Endothelial cell of umbilical vein (primary cell): ENCODE results near the gene NHSL2. TPM values are rescaled to one million over a fixed set of nuclear protein-coding genes. Genes with fewer than 3 reads are reported as not detected.

Experiments
- BruUV-seq: library from RNA; stranded (reverse); fragments of 400-500 nt; replicated peaks from 2 replicates; lab custom pipeline; 2021; lab: Mats Ljungman, UMichigan
- CTCF ChIA-PET: fragments of 300-600, 350-600 bp; sonication (Branson Sonifier 250); formaldehyde crosslinking; loops from one replicate; lab custom pipeline; 2021; ENCODE audit warnings: antibody characterized with exemption, inconsistent platforms; lab: Charles Lee
- POLR2A ChIA-PET: fragments of 300-600, 350-600 bp; sonication (Branson Sonifier 250); formaldehyde crosslinking; loops from one replicate; lab custom pipeline; 2021; ENCODE audit warnings: antibody characterized with exemption, inconsistent platforms; lab: Charles Lee
- DNase-seq: peaks from one replicate; pipeline ENCODE4 v3.0.0-alpha.2; 2011; ENCODE audit warnings: low read depth, low spot score
- FAIRE-seq: peaks from 2 replicates; lab custom pipeline; 2011; peaks lifted over from hg19 to GRCh38; lab: Jason Lieb, UNC
- H2AFZ ChIP-seq: 2 replicates; pipeline ENCODE4 v1.6.0; 2012; ENCODE audit warnings: low read depth, low read length, control low read depth, inconsistent platforms
- H3K27ac ChIP-seq: 2 replicates; pipeline ENCODE4 v1.5.1; 2011; ENCODE audit warnings: low read depth, mild to moderate bottlenecking, control low read depth, low read length, moderate library complexity; ENCODE audit not compliant: insufficient read depth
- H3K27me3 ChIP-seq, 2 experiments: 2 replicates each; pipeline versions ENCODE4 v1.6.0 to v1.6.1; 2011; ENCODE audit warnings: low read length in 2 of 2, mixed read lengths in 1 of 2; ENCODE audit not compliant: control insufficient read depth in 2 of 2, insufficient read depth in 2 of 2
- H3K36me3 ChIP-seq, 2 experiments: 2 replicates in 1 of 2; 3 replicates in 1 of 2; pipeline ENCODE4 v1.5.1; 2011; ENCODE audit warnings: low read length in 2 of 2, mild to moderate bottlenecking in 1 of 2, moderate library complexity in 1 of 2; ENCODE audit not compliant: control insufficient read depth in 2 of 2, insufficient read depth in 2 of 2; ENCODE audit errors: extremely low read depth in 1 of 2
- H3K4me1 ChIP-seq: 3 replicates; pipeline ENCODE4 v1.5.1; 2011; ENCODE audit warnings: mild to moderate bottlenecking, low read length; ENCODE audit not compliant: control insufficient read depth, insufficient read depth; ENCODE audit errors: extremely low read depth
- H3K4me2 ChIP-seq: 2 replicates; pipeline ENCODE4 v1.6.1; 2011; ENCODE audit warnings: low read length, control low read depth, mixed read lengths; ENCODE audit not compliant: insufficient read depth
- H3K4me3 ChIP-seq, 3 experiments: fragments of 200-600 bp in 1 of 3; sonication (generic), shearing (Covaris generic) in 1 of 3; replicated peaks in 1 of 3; 2 replicates each; pipeline ENCODE4 v1.5.1; 2011 to 2016; ENCODE audit warnings: control low read depth in 3 of 3, low read length in 3 of 3, mild to moderate bottlenecking in 2 of 3, inconsistent platforms in 1 of 3, low read depth in 1 of 3, moderate library complexity in 1 of 3; ENCODE audit not compliant: insufficient read depth in 1 of 3
- H3K79me2 ChIP-seq: 2 replicates; pipeline ENCODE4 v1.6.0; 2012; ENCODE audit warnings: low read length, inconsistent platforms; ENCODE audit not compliant: control insufficient read depth, insufficient read depth
- H3K9ac ChIP-seq: replicated peaks from 2 replicates; pipeline ENCODE3; 2011; ENCODE audit warnings: low read length, control low read depth; ENCODE audit not compliant: insufficient read depth; ENCODE audit errors: extremely low read depth
- H3K9me1 ChIP-seq: replicated peaks from 3 replicates; pipeline ENCODE4 v1.6.0; 2011; ENCODE audit warnings: mild to moderate bottlenecking, low read length; ENCODE audit not compliant: control insufficient read depth, insufficient read depth; ENCODE audit errors: extremely low read depth
- H3K9me3 ChIP-seq: replicated peaks from 2 replicates; pipeline ENCODE4 v1.5.1; 2012; ENCODE audit warnings: low read length, inconsistent platforms; ENCODE audit not compliant: control insufficient read depth, insufficient read depth
- H4K20me1 ChIP-seq: replicated peaks from 2 replicates; pipeline ENCODE3; 2011; ENCODE audit warnings: mild to moderate bottlenecking, low read length; ENCODE audit not compliant: control insufficient read depth, insufficient read depth; ENCODE audit errors: extremely low read depth
- EZH2 ChIP-seq: IDR thresholded peaks from 2 replicates; pipeline ENCODE4 v1.6.1; 2012; ENCODE audit warnings: borderline replicate concordance, low read depth, mild to moderate bottlenecking, moderate library complexity, low read length, inconsistent platforms; ENCODE audit not compliant: severe bottlenecking
- FOS ChIP-seq: IDR thresholded peaks from 2 replicates; pipeline ENCODE4 v1.6.1; 2011; ENCODE audit warnings: mild to moderate bottlenecking, low read length, moderate library complexity, borderline replicate concordance; ENCODE audit not compliant: insufficient read depth
- GATA2 ChIP-seq: IDR thresholded peaks from 2 replicates; pipeline ENCODE4 v1.7.0; 2011; ENCODE audit warnings: low read depth, mild to moderate bottlenecking, moderate library complexity, mixed read lengths, low read length; ENCODE audit not compliant: insufficient read length, insufficient read depth
- JUN ChIP-seq: IDR thresholded peaks from 2 replicates; pipeline ENCODE4 v1.6.1; 2011; ENCODE audit warnings: borderline replicate concordance, low read depth; ENCODE audit not compliant: insufficient read length, insufficient read depth
- MYC ChIP-seq: IDR thresholded peaks from one replicate; pipeline ENCODE4 v1.6.1; 2011; ENCODE audit warnings: mild to moderate bottlenecking, low read depth, low read length
- POLR2A ChIP-seq: IDR thresholded peaks from 2 replicates; pipeline ENCODE4 v1.6.1; 2012; ENCODE audit warnings: low read depth, mild to moderate bottlenecking, control low read depth, low read length
- POLR2AphosphoS5 ChIP-seq: IDR thresholded peaks from 2 replicates; pipeline ENCODE4 v1.6.1; 2012; ENCODE audit warnings: low read depth, mild to moderate bottlenecking, control low read depth, low read length, moderate library complexity; ENCODE audit not compliant: insufficient read depth
- dilution Hi-C: fragments of 300-500 bp; cut with MboI; formaldehyde crosslinking; loops from one replicate; pipeline ENCODE4 v1.15.0; 2019; ENCODE audit warnings: low sequenced_read_pairs; ENCODE audit not compliant: extremely low pct_ligation_motif_present
- intact Hi-C: fragments of 100-400 bp; cut with micrococcal nuclease; formaldehyde crosslinking; loops from one replicate; pipeline ENCODE4 v1.10.0; 2022
- polyA plus RNA-seq, 4 experiments: library from polyadenylated mRNA; depleted of rRNA in 3 of 4; stranded (reverse) in 3 of 4; unstranded in 1 of 4; fragments of >200 nt; gene quantifications; 2 replicates each; pipeline versions ENCODE4 v1.2.1 to v1.2.3, GENCODE V29; 2011 to 2012; ENCODE audit warnings: missing spikeins in 1 of 4
- total RNA-seq: library from RNA; stranded (reverse); gene quantifications from 2 replicates; pipeline ENCODE4 v1.2.3, GENCODE V29; 2021
- TF ChIP-seq, protein P1 (sequence below), 2 donors: IDR thresholded peaks; 1 replicate in 1 of 2; 2 replicates in 1 of 2; pipeline ENCODE4 v1.5.1; 2011; ENCODE audit warnings: low read length in 2 of 2, mild to moderate bottlenecking in 2 of 2, moderate library complexity in 2 of 2, control low read depth in 1 of 2, inconsistent platforms in 1 of 2, low read depth in 1 of 2; ENCODE audit not compliant: insufficient read depth in 1 of 2; ENCODE audit errors: extremely low read depth in 1 of 2
- TF ChIP-seq, protein P2 (sequence below): IDR thresholded peaks from 2 replicates; pipeline ENCODE4 v1.6.1; 2011; ENCODE audit not compliant: insufficient read depth, insufficient read length

Gene NHSL2
- total and polyA plus RNA-seq, 2 donors (not counting 3 experiments of a cell fraction or from before 2014, with no cell fraction given), result 23.5 to 49.9 TPM

DNA sequence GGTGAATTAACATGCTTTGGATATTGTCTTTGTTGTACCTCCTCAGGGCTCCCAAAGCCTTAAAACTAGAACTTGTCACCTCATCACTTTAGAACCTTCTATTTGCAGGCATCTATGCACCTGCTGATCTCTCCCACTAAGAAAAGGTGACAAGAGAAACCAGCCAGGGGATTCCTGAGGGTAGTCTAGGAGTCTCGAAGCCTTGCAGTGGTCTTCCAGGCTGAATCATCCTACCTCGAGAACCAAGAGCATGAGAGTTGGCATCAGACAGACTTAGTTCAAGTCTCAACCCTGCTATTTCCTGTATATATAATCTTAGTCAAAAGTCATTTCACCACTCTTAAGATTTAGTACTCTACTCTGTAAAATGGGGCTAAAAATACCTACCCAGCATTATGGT lies 191.5 kb downstream of the NHSL2 start:
- DNase-seq (no peak), FAIRE-seq (no peak)
- no peaks in the 10 kb centered on the region for H3K27me3 ChIP-seq
- intact Hi-C loops (no loop called here), dilution Hi-C loops (no loop called here)
- peaks cover 5% of the 10 kb centered on the region for H3K4me1 ChIP-seq
- H3K9me1 ChIP-seq, result no peaks in the 10 kb centered on the region
- ChIA-PET POLR2A (no interaction called here), CTCF (interaction anchor here (1.2 kb wide), 1 partner anchor 80 kb away, joined by 6 read pairs; no protein-coding TSS in a partner anchor)
- H3K9ac ChIP-seq, result no peak overlapping the region
- H3K4me2 ChIP-seq, result no peak overlapping the region
- no peak overlapping the region for H3K4me3 ChIP-seq
- BruUV-seq, result no TSS peak
- H3K79me2 ChIP-seq, result peaks cover 25% of the 10 kb centered on the region
- H3K36me3 ChIP-seq, result no peaks in the 10 kb centered on the region
- TF ChIP-seq GATA2, result no peak
- TF ChIP-seq JUN, result no peak
- TF ChIP-seq POLR2AphosphoS5, result no peak
- TF ChIP-seq, protein P1, sequence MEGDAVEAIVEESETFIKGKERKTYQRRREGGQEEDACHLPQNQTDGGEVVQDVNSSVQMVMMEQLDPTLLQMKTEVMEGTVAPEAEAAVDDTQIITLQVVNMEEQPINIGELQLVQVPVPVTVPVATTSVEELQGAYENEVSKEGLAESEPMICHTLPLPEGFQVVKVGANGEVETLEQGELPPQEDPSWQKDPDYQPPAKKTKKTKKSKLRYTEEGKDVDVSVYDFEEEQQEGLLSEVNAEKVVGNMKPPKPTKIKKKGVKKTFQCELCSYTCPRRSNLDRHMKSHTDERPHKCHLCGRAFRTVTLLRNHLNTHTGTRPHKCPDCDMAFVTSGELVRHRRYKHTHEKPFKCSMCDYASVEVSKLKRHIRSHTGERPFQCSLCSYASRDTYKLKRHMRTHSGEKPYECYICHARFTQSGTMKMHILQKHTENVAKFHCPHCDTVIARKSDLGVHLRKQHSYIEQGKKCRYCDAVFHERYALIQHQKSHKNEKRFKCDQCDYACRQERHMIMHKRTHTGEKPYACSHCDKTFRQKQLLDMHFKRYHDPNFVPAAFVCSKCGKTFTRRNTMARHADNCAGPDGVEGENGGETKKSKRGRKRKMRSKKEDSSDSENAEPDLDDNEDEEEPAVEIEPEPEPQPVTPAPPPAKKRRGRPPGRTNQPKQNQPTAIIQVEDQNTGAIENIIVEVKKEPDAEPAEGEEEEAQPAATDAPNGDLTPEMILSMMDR (IDR thresholded peaks at IDR 0.05; ENCODE audit: extremely low read depth in 1 of 2, insufficient read depth in 1 of 2, low read depth in 1 of 2, low read length in 2 of 2), result no peak
- no peak for TF ChIP-seq POLR2A
- TF ChIP-seq FOS, result no peak
- TF ChIP-seq MYC, result no peak
- TF ChIP-seq, protein P2, sequence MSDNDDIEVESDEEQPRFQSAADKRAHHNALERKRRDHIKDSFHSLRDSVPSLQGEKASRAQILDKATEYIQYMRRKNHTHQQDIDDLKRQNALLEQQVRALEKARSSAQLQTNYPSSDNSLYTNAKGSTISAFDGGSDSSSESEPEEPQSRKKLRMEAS, result no peak
- no peak for TF ChIP-seq EZH2
- no peaks in the 10 kb centered on the region for H3K9me3 ChIP-seq
- no peak overlapping the region for H2AFZ ChIP-seq
- H3K27ac ChIP-seq, result no peak overlapping the region
- no peaks in the 10 kb centered on the region for H4K20me1 ChIP-seq
